Heart left ventricle (tissue), 16 donors: ENCODE results near the gene SNX20. TPM values are rescaled to one million over a fixed set of nuclear protein-coding genes. Genes with fewer than 3 reads are reported as not detected.

Experiments
- ATAC-seq, 4 donors: fragments of 200-7000 bp; cut with Tn5 transposase; one replicate each; pipeline ENCODE4 v1.9.1; 2020 to 2022; ENCODE audit warnings: moderate library complexity in 4 of 4, mild to moderate bottlenecking in 3 of 4, moderate number of reproducible peaks in 1 of 4
- DNase-seq, 5 donors: peaks; one replicate each; pipeline ENCODE4 v3.0.0-alpha.2; 2020
- H3K27ac ChIP-seq, 12 donors: fragments of 200-600 bp; sonication (generic) in 4 of 12; one replicate each; pipeline versions ENCODE4 v1.5.0 to v1.8.0; 2016 to 2022; ENCODE audit warnings: mild to moderate bottlenecking in 2 of 12
- H3K27me3 ChIP-seq, 9 donors: fragments of 200-600 bp; sonication (generic) in 2 of 9; one replicate each; pipeline versions ENCODE4 v1.5.1 to v1.8.0; 2016 to 2022; ENCODE audit warnings: mild to moderate bottlenecking in 3 of 9
- H3K36me3 ChIP-seq, 9 donors: fragments of 200-600 bp; sonication (generic) in 2 of 9; one replicate each; pipeline versions ENCODE4 v1.5.0 to v1.8.0; 2018 to 2022; ENCODE audit warnings: mild to moderate bottlenecking in 2 of 9
- H3K4me1 ChIP-seq, 12 donors: fragments of 200-600 bp; sonication (generic) in 4 of 12; one replicate each; pipeline versions ENCODE4 v1.5.0 to v1.8.0; 2016 to 2022; ENCODE audit warnings: mild to moderate bottlenecking in 3 of 12
- H3K4me3 ChIP-seq, 12 donors: fragments of 200-600 bp; sonication (generic) in 4 of 12; one replicate each; pipeline versions ENCODE4 v1.5.0 to v1.8.0; 2017 to 2022; ENCODE audit warnings: mild to moderate bottlenecking in 9 of 12, moderate library complexity in 4 of 12
- H3K9me3 ChIP-seq, 12 donors: fragments of 200-600 bp; sonication (generic) in 4 of 12; one replicate each; pipeline versions ENCODE4 v1.5.0 to v1.8.0; 2016 to 2022; ENCODE audit warnings: mild to moderate bottlenecking in 1 of 12
- CTCF ChIP-seq, 12 donors: fragments of 200-600 bp; sonication (generic) in 4 of 12; IDR thresholded peaks; one replicate each; pipeline versions ENCODE4 v1.5.0 to v1.8.0; 2018 to 2022; ENCODE audit warnings: antibody characterized with exemption in 12 of 12, mild to moderate bottlenecking in 5 of 12
- POLR2A ChIP-seq, 2 donors: fragments of 450-650 bp; IDR thresholded peaks; one replicate each; pipeline ENCODE4 v1.6.1; 2017; ENCODE audit warnings: antibody characterized with exemption in 2 of 2, mild to moderate bottlenecking in 2 of 2, moderate library complexity in 2 of 2
- WGBS, 4 donors: extraction: QIAGEN DNeasy Blood & Tissue Kit in 2 of 4; methylation state at CpG; one replicate each; pipeline versions ENCODE4 v1.1.5 to v1.1.7; 2013 to 2018; 5-methylcytosine and 5-hydroxymethylcytosine counted together
- intact Hi-C, 10 donors: fragments of 100-400 bp; cut with DNase I; formaldehyde crosslinking; loops; one replicate each; pipeline versions ENCODE4 v1.11.1 to v1.14.2; 2022
- polyA plus RNA-seq, 2 donors: library from polyadenylated mRNA; stranded (reverse); fragments of 200-250 nt; gene quantifications; one replicate each; pipeline ENCODE4 v1.2.3, GENCODE V29; 2013
- total RNA-seq, 9 donors: library from RNA; depleted of rRNA in 2 of 9; stranded (reverse); fragments of >200 nt in 2 of 9; fragmentation: NEBNext Ultra II Directional in 3 of 9; extraction: Animal tissue kit (Norgen Biotek cat#: 25700) in 3 of 9; gene quantifications; one replicate each; pipeline versions ENCODE4 v1.1.0 to v1.2.4, GENCODE V29; 2016 to 2023
- donor health status: ischemic (EF 13 %, LVEDD 7.1; RV severe dilation, severe dysfunction).
- donor health status: healthy with polysubstance abuse.
- donor health status: DM: no; HTN: yes; CAD: no.
- donor health status: DM: no; HTN: no; CAD: no.
- donor health status: ischemic (EF 25% LVEDD 6.9; RV normal size, moderate dysfunction).
- donor health status: ischemic (EF 25% LVEDD 5.7; RV mildly dilated, moderate dysfunction).
- donor health status: healthy.
- donor health status: DM: yes; HTN: yes; CAD: no.
- donor health status: ischemic (EF 35%, LVEDD 5.7; RV mildly dilated, moderate dysfunction).
- donor health status: nonischemic (EF 11% LVEDD 7.7; RV severe dilation, severe dysfunction).
- donor health status: DM: yes; HTN: yes; CAD: no.
- donor health status: PGD.
- donor health status: ischemic (EF 29% LVEDD 5.4; RV normal size, mild dysfunction).
- donor health status: nonischemic (EF 23%, LVEDD 6.1; RV moderate dilation, normal function).

Gene SNX20
- total and polyA plus RNA-seq, 11 donors = 0.27 to 11.9 (median 0.64) TPM

- WGBS, 4 donors = 35 to 44% (median 39%) methylated on average over 6 of the region's 6 CpGs
- no peaks in the 10 kb centered on the region for H3K9me3 ChIP-seq
- ATAC-seq (peak in 3 of 4 donors; percentile 61 to 74 (median 71)), DNase-seq (no peak)
- H3K27ac ChIP-seq = no peak overlapping the region
- no peaks in the 10 kb centered on the region for H3K27me3 ChIP-seq
- no peak overlapping the region for H3K4me3 ChIP-seq
- peaks cover 0 to 5% (median 0%) of the 10 kb centered on the region in 12 donors for H3K4me1 ChIP-seq
- no peak for TF ChIP-seq POLR2A (IDR thresholded peaks at IDR 0.05)
- TF ChIP-seq CTCF (IDR thresholded peaks at IDR 0.05) = peak in 11 of 12 donors; percentile 11 to 58 (median 37)
- H3K36me3 ChIP-seq = no peaks in the 10 kb centered on the region
- intact Hi-C loops = loop anchor here in 2 of 10 donors (5.0 to 10.0 kb wide), 2 partner anchors 260 to 262 kb away; no protein-coding TSS in a partner anchor
Observed at GRCh38 chr16:50644729-50645128, 36.4 kb downstream of the SNX20 start.

- Histone ChIP-seq H3K36me3 (no peaks in the 10 kb centered on the region), H3K4me1 (peaks cover 0 to 5% (median 0%) of the 10 kb centered on the region in 12 donors), H3K9me3 (no peaks in the 10 kb centered on the region), H3K27ac (no peak overlapping the region), H3K27me3 (no peaks in the 10 kb centered on the region), H3K4me3 (no peak overlapping the region)
- WGBS, 4 donors = 81 to 92% (median 85%) methylated on average over 5 of the region's 5 CpGs
- no peak for ATAC-seq
- no peak for DNase-seq
- no peak for TF ChIP-seq CTCF (IDR thresholded peaks at IDR 0.05)
- TF ChIP-seq POLR2A (IDR thresholded peaks at IDR 0.05) = no peak
- intact Hi-C loops = loop anchor here in 1 of 10 donors (10.0 kb wide), 1 partner anchor 259 kb away; no protein-coding TSS in a partner anchor
Observed at GRCh38 chr16:50644245-50644644, 36.9 kb downstream of the SNX20 start.

- Histone ChIP-seq H3K9me3 (no peaks in the 10 kb centered on the region), H3K27me3 (no peaks in the 10 kb centered on the region), H3K4me3 (no peak overlapping the region), H3K27ac (no peak overlapping the region), H3K4me1 (peaks cover 0 to 5% (median 0%) of the 10 kb centered on the region in 12 donors), H3K36me3 (no peaks in the 10 kb centered on the region)
- no peak for TF ChIP-seq POLR2A (IDR thresholded peaks at IDR 0.05)
- no peak for TF ChIP-seq CTCF (IDR thresholded peaks at IDR 0.05)
- 76 to 86% (median 82%) methylated on average over 4 of the region's 4 CpGs for WGBS, 4 donors
- ATAC-seq = no peak
- no peak for DNase-seq
- intact Hi-C loops = loop anchor here in 1 of 10 donors (10.0 kb wide), 1 partner anchor 258 kb away; no protein-coding TSS in a partner anchor
Observed at GRCh38 chr16:50643192-50643591, 37.9 kb downstream of the SNX20 start.

GRCh38 chr16:50642349-50642748, 38.8 kb downstream of the SNX20 start:
- no peak for ATAC-seq
- intact Hi-C loops = loop anchor here in 1 of 10 donors (10.0 kb wide), 1 partner anchor 258 kb away; no protein-coding TSS in a partner anchor
- DNase-seq = no peak
- 93 to 98% (median 94%) methylated on average over 5 of the region's 5 CpGs for WGBS, 4 donors
- H3K4me1 ChIP-seq = peaks cover 0 to 5% (median 0%) of the 10 kb centered on the region in 12 donors
- H3K27ac ChIP-seq = no peak overlapping the region
- no peaks in the 10 kb centered on the region for H3K36me3 ChIP-seq
- H3K4me3 ChIP-seq = no peak overlapping the region
- H3K27me3 ChIP-seq = no peaks in the 10 kb centered on the region
- H3K9me3 ChIP-seq = no peaks in the 10 kb centered on the region
- no peak for TF ChIP-seq POLR2A (IDR thresholded peaks at IDR 0.05)

- ATAC-seq = no peak
- no peak overlapping the region for H3K4me3 ChIP-seq
- no peaks in the 10 kb centered on the region for H3K36me3 ChIP-seq
- no peaks in the 10 kb centered on the region for H3K9me3 ChIP-seq
- H3K4me1 ChIP-seq = peaks cover 0 to 5% (median 0%) of the 10 kb centered on the region in 12 donors
- no peak for DNase-seq
- no peak overlapping the region for H3K27ac ChIP-seq
- TF ChIP-seq POLR2A (IDR thresholded peaks at IDR 0.05) (no peak), CTCF (IDR thresholded peaks at IDR 0.05) (no peak)
- 91 to 95% (median 93%) methylated on average over 4 of the region's 4 CpGs for WGBS, 4 donors
- intact Hi-C loops = loop anchor here in 1 of 10 donors (10.0 kb wide), 1 partner anchor 257 kb away; no protein-coding TSS in a partner anchor
- H3K27me3 ChIP-seq = no peaks in the 10 kb centered on the region
Observed at GRCh38 chr16:50641818-50642187, 39.3 kb downstream of the SNX20 start.
